ENCODE measurements around the gene DPCD.

Gene DPCD

GRCh38 chr10:101558204-101558603, 29.9 kb upstream of the DPCD start:
- peak; percentile 96 for DNase-seq (ENCODE audit: low spot score)
- ChIA-PET CTCF (interaction anchor here (0.6 to 1.6 kb wide), 6 partner anchors 8 to 344 kb away, joined by 3 to 7 read pairs (median 4); no protein-coding TSS in a partner anchor), POLR2A (ENCODE audit: low non-redundant PET) (no interaction called here)
- H3K27ac ChIP-seq: peak overlapping the region; percentile 78
- TF ChIP-seq, protein P1, sequence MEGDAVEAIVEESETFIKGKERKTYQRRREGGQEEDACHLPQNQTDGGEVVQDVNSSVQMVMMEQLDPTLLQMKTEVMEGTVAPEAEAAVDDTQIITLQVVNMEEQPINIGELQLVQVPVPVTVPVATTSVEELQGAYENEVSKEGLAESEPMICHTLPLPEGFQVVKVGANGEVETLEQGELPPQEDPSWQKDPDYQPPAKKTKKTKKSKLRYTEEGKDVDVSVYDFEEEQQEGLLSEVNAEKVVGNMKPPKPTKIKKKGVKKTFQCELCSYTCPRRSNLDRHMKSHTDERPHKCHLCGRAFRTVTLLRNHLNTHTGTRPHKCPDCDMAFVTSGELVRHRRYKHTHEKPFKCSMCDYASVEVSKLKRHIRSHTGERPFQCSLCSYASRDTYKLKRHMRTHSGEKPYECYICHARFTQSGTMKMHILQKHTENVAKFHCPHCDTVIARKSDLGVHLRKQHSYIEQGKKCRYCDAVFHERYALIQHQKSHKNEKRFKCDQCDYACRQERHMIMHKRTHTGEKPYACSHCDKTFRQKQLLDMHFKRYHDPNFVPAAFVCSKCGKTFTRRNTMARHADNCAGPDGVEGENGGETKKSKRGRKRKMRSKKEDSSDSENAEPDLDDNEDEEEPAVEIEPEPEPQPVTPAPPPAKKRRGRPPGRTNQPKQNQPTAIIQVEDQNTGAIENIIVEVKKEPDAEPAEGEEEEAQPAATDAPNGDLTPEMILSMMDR (conservative IDR thresholded peaks at IDR 0.05; ENCODE audit: low read depth): no peak

DNA sequence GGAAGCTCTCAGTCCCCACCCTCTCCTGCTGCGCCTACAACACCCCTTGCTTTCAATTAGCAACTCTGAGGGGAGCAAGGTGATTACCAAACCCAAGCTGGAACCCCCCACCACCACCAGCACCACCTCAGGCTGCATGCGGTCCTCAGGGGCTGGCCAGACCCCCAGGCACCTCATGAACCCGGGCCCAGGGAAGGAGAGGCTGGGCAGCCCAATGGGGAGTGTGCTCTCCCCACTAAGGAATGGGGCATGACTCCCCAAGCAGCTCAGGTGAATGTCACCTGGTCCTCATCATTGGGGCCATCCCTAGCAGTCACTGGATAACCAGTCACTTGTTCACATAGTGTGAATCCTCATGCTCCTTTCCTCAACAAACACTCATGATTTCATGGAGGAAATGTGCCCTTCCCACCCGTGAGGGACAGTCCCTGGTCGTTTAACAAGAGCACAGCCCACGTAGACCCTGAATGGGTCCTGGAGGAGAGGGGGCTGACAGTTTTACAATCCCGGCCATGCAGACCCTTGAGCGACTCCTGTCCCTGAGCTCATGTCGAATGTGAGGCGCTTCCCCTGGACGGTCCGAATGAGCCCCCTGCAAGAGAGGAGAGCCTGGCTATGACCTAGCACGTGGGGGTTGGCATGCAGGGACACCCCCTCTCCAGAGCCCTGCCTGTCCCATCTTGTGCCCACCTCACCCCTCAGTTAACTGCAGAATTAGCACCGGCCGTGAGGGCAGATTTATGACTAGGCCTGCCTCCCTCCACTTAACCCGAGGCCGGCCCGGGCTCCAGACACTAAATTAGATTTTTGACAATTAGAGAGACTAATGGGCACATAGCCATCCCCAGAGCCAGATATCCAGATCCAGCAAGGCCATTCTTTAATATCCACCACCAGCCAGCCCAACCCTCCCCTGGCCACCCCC, 29.2 kb upstream of the DPCD start:
- POLR2A ChIA-PET (ENCODE audit: low non-redundant PET): no interaction called here
- TF ChIP-seq, protein P1 (conservative IDR thresholded peaks at IDR 0.05; ENCODE audit: low read depth): no peak
- peak overlapping the region; percentile 78 for H3K27ac ChIP-seq
- CTCF ChIA-PET: interaction anchor here (0.6 to 1.6 kb wide), 7 partner anchors 8 to 345 kb away, joined by 3 to 7 read pairs (median 3); no protein-coding TSS in a partner anchor
- no peak for DNase-seq (ENCODE audit: low spot score)

GRCh38 chr10:101559596-101560297, 28.4 kb upstream of the DPCD start:
- POLR2A ChIA-PET (ENCODE audit: low non-redundant PET): no interaction called here
- TF ChIP-seq, protein P1 (conservative IDR thresholded peaks at IDR 0.05; ENCODE audit: low read depth): no peak
- DNase-seq (ENCODE audit: low spot score): no peak

DNA sequence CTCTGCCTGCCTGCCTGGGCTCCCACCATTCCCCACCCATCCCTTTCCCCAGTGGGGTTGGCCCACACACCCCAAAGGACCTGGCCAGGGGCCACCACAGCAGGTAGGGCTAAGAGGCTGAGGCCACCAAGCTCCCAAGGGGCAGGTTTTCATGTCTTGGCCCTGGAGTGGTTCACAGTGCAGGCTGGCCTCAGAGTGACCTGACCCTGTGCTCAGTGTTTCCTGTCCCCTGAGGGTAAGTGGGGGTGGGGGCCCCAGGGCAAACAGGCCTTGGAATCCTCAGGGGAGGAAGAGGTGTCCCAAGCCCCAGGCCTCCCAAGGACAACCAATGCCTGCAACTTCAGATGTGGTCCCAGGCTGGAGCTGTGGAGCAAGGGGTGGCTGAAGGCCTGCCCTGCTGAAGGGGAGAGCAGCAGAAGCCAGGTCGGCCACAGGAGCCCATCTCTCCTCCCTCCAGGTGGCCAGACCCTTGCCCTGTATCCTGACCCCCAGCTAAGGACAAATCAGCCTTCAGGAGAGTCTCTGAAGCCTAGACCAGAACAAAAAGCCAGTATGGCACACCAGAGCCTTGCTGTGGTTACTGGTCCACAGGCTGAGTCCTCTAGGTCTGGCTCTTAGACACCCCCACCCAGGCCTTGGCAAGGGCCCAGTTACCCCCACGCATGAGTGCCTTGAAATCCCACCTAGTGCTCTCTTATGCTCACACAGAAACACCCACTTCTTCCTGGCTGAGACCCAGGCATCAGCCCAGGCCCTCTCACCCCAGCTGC, 27.6 kb upstream of the DPCD start:
- POLR2A ChIA-PET (ENCODE audit: low non-redundant PET): no interaction called here
- DNase-seq (ENCODE audit: low spot score): no peak
- CTCF ChIA-PET: interaction anchor here (0.8 to 1.8 kb wide), 3 partner anchors 9 to 346 kb away, joined by 3 to 9 read pairs (median 4); no protein-coding TSS in a partner anchor
- no peak overlapping the region for H3K27ac ChIP-seq
- TF ChIP-seq, protein P1 (conservative IDR thresholded peaks at IDR 0.05; ENCODE audit: low read depth): no peak

More at GRCh38 chr10:101559596-101560297, 28.4 kb upstream of the DPCD start:
- H3K27ac ChIP-seq: peak overlapping the region; percentile 78
- CTCF ChIA-PET: interaction anchor here (0.8 to 1.8 kb wide), 4 partner anchors 10 to 346 kb away, joined by 3 to 9 read pairs (median 5); no protein-coding TSS in a partner anchor

- no peak overlapping the region for H3K27ac ChIP-seq
- CTCF ChIA-PET: interaction anchor here (0.6 to 1.8 kb wide), 4 partner anchors 9 to 460 kb away, joined by 3 to 9 read pairs (median 4); no protein-coding TSS in a partner anchor
- TF ChIP-seq, protein P1 (conservative IDR thresholded peaks at IDR 0.05; ENCODE audit: low read depth): no peak
- no peak for DNase-seq (ENCODE audit: low spot score)
- POLR2A ChIA-PET (ENCODE audit: low non-redundant PET): no interaction called here
These were observed 26.8 kb upstream of the DPCD start for GRCh38 chr10:101561068-101561915.

All from RWPE1 (cell line).